ENCODE measurements around the gene MYO5A.
"Not testable (repeated sequence)": the region's sequence is repeated elsewhere in the genome, so short reads cannot be mapped to it uniquely, and the experiment has no call there.

MYO5A gene

GRCh38 chr15:52285941-52286340 is 242.7 kb downstream of the MYO5A start:
- DNase-seq: not testable (repeated sequence)

GRCh38 chr15:52284164-52284563 is 244.5 kb downstream of the MYO5A start:
- DNase-seq: no peak

GRCh38 chr15:52283281-52283680 is 245.4 kb downstream of the MYO5A start:
- DNase-seq: no peak

GRCh38 chr15:52282418-52282817 is 246.3 kb downstream of the MYO5A start:
- DNase-seq: no peak

- DNase-seq: no peak
Measured at GRCh38 chr15:52281085-52282035, 247.3 kb downstream of the MYO5A start.

GRCh38 chr15:52280326-52281084 is 248.2 kb downstream of the MYO5A start:
- DNase-seq: no peak

- no peak for DNase-seq
Measured at GRCh38 chr15:52278636-52279367, 249.9 kb downstream of the MYO5A start.

GRCh38 chr15:52278135-52278534 is 250.5 kb downstream of the MYO5A start:
- DNase-seq: no peak

- no peak for DNase-seq
Measured at GRCh38 chr15:52277575-52277974, 251.1 kb downstream of the MYO5A start.

- no peak for DNase-seq
Measured at GRCh38 chr15:52276256-52276770, 252.4 kb downstream of the MYO5A start.

GRCh38 chr15:52263563-52264282 is 265.0 kb downstream of the MYO5A start:
- DNase-seq: no peak

GRCh38 chr15:52262364-52262763 is 266.3 kb downstream of the MYO5A start:
- DNase-seq: no peak

- DNase-seq: peak; percentile 69 to 73
Measured at GRCh38 chr15:52261498-52262242, 267.0 kb downstream of the MYO5A start.

- no peak for DNase-seq
Measured at GRCh38 chr15:52261026-52261425, 267.7 kb downstream of the MYO5A start.

GRCh38 chr15:52259503-52259902 is 269.2 kb downstream of the MYO5A start:
- no peak for DNase-seq

GRCh38 chr15:52258461-52258860 is 270.2 kb downstream of the MYO5A start:
- DNase-seq: no peak

GRCh38 chr15:52257734-52258062 is 271.0 kb downstream of the MYO5A start:
- no peak for DNase-seq

Data from inflammatory macrophage (primary cell).